Tongue (tissue), 2 donors: ENCODE measurements around the gene CLSTN2. TPM values are rescaled to one million over a fixed set of nuclear protein-coding genes. Genes with fewer than 3 reads are reported as not detected.

Source experiments
- DNase-seq: peaks from one replicate; pipeline ENCODE4 v3.0.0-alpha.2; 2015
- total RNA-seq: library from RNA; depleted of rRNA; stranded (reverse); fragments of >200 nt; gene quantifications from one replicate; pipeline ENCODE4 v1.2.3, GENCODE V29; 2014

CLSTN2 gene
- total RNA-seq, 1 donor from 2014 or later = 20.1 TPM

- DNase-seq = no peak
Observed at GRCh38 chr3:139944256-139944910, 9.4 kb downstream of the CLSTN2 start.

- DNase-seq = no peak
Observed at GRCh38 chr3:139945386-139945785, 10.4 kb downstream of the CLSTN2 start.

GRCh38 chr3:139945942-139946341 lies 11.0 kb downstream of the CLSTN2 start:
- DNase-seq = no peak

- no peak for DNase-seq
Observed at GRCh38 chr3:139948467-139948866, 13.5 kb downstream of the CLSTN2 start.

- DNase-seq = no peak
Observed at GRCh38 chr3:139948898-139949297, 13.9 kb downstream of the CLSTN2 start.

- no peak for DNase-seq
Observed at GRCh38 chr3:139953131-139953910, 18.3 kb downstream of the CLSTN2 start.

GRCh38 chr3:139954146-139954860 lies 19.3 kb downstream of the CLSTN2 start:
- DNase-seq = no peak

GRCh38 chr3:139957844-139958243 lies 22.9 kb downstream of the CLSTN2 start:
- DNase-seq = no peak

- no peak for DNase-seq
Observed at GRCh38 chr3:139969386-139969785, 34.4 kb downstream of the CLSTN2 start.

GRCh38 chr3:139970526-139970925 lies 35.5 kb downstream of the CLSTN2 start:
- DNase-seq = no peak

- DNase-seq = no peak
Observed at GRCh38 chr3:139974809-139975425, 39.9 kb downstream of the CLSTN2 start.

GRCh38 chr3:139975594-139976365 lies 40.8 kb downstream of the CLSTN2 start:
- peak; percentile 26 for DNase-seq

GRCh38 chr3:139978966-139979365 lies 44.0 kb downstream of the CLSTN2 start:
- no peak for DNase-seq

GRCh38 chr3:139979991-139980390 lies 45.0 kb downstream of the CLSTN2 start:
- DNase-seq = no peak

- DNase-seq = peak; percentile 16
Observed at GRCh38 chr3:139982404-139982803, 47.4 kb downstream of the CLSTN2 start.

- DNase-seq = no peak
Observed at GRCh38 chr3:139985576-139985975, 50.6 kb downstream of the CLSTN2 start.

GRCh38 chr3:139987908-139988307 lies 52.9 kb downstream of the CLSTN2 start:
- no peak for DNase-seq

- no peak for DNase-seq
Observed at GRCh38 chr3:139988472-139989156, 53.6 kb downstream of the CLSTN2 start.

GRCh38 chr3:139994891-139995290 lies 59.9 kb downstream of the CLSTN2 start:
- peak; percentile 11 for DNase-seq

- no peak for DNase-seq
Observed at GRCh38 chr3:140004271-140004670, 69.3 kb downstream of the CLSTN2 start.

GRCh38 chr3:140006331-140006730 lies 71.3 kb downstream of the CLSTN2 start:
- peak; percentile 68 for DNase-seq
